HFFc6 (cell line): Measurements from ENCODE around the gene VEGFC. TPM values are rescaled to one million over a fixed set of nuclear protein-coding genes. Genes with fewer than 3 reads are reported as not detected.

Source experiments
- DNase-seq: peaks from one replicate; pipeline ENCODE4 v3.0.0-alpha.2; 2018
- H3K27ac Mint-ChIP-seq: 2 replicates; pipeline ENCODE4 v1.8.0; 2020; ENCODE audit warnings: mild to moderate bottlenecking, mixed read lengths
- H3K27me3 Mint-ChIP-seq: 2 replicates; pipeline ENCODE4 v1.8.0; 2021; ENCODE audit warnings: mild to moderate bottlenecking, moderate library complexity, mixed read lengths; ENCODE audit not compliant: insufficient read depth
- H3K36me3 Mint-ChIP-seq: 2 replicates; pipeline ENCODE4 v1.8.0; 2021; ENCODE audit warnings: low read depth, mixed read lengths
- H3K4me1 Mint-ChIP-seq: 2 replicates; pipeline ENCODE4 v1.8.0; 2020; ENCODE audit warnings: low read depth, mixed read lengths
- H3K4me3 Mint-ChIP-seq: 2 replicates; pipeline ENCODE4 v1.8.0; 2020; ENCODE audit warnings: mild to moderate bottlenecking, moderate library complexity, mixed read lengths
- H3K9me3 Mint-ChIP-seq: 2 replicates; pipeline ENCODE4 v1.8.0; 2020; ENCODE audit warnings: mild to moderate bottlenecking, mixed read lengths
- total RNA-seq, 6 experiments: library from RNA; stranded (reverse); fragmentation: NEBNext Ultra II Directional; extraction: Animal tissue kit (Norgen Biotek cat#: 25700); gene quantifications; 2 replicates in 1 of 6; 3 replicates in 5 of 6; pipeline ENCODE4 v1.2.3, GENCODE V29; 2021
- TF ChIP-seq, protein P1 (sequence below): fragments of 200-600 bp; sonication (generic); IDR thresholded peaks from 2 replicates; pipeline ENCODE4 v1.5.0; 2021; ENCODE audit warnings: antibody characterized with exemption, mild to moderate bottlenecking

VEGFC gene
- total RNA-seq, 6 experiments from 2014 or later: 323 to 374 (median 351) TPM

DNA sequence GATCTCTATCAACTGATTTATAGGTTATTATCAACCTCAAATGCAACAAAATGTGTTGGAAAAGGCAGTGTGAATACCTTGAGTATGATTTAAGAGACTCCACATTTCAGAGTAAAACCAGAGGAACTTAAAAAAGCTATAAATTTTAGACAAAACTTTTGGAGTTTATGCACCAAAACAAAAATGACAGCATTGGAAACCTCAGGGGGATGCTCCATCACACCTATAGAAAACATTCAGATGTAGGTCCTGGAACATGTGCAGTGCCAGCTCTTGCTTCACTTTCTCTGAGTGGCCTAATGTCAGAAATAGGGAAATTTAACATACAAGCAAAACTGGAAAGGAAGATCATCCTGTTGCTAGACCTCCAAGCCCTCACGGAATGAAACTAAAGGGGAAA, 5.8 kb upstream of the VEGFC start:
- no peak overlapping the region for H3K27ac Mint-ChIP-seq
- H3K9me3 Mint-ChIP-seq: no peaks in the 10 kb centered on the region
- TF ChIP-seq, protein P1, sequence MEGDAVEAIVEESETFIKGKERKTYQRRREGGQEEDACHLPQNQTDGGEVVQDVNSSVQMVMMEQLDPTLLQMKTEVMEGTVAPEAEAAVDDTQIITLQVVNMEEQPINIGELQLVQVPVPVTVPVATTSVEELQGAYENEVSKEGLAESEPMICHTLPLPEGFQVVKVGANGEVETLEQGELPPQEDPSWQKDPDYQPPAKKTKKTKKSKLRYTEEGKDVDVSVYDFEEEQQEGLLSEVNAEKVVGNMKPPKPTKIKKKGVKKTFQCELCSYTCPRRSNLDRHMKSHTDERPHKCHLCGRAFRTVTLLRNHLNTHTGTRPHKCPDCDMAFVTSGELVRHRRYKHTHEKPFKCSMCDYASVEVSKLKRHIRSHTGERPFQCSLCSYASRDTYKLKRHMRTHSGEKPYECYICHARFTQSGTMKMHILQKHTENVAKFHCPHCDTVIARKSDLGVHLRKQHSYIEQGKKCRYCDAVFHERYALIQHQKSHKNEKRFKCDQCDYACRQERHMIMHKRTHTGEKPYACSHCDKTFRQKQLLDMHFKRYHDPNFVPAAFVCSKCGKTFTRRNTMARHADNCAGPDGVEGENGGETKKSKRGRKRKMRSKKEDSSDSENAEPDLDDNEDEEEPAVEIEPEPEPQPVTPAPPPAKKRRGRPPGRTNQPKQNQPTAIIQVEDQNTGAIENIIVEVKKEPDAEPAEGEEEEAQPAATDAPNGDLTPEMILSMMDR: no peak
- DNase-seq: no peak
- peaks cover 16% of the 10 kb centered on the region for H3K36me3 Mint-ChIP-seq
- H3K27me3 Mint-ChIP-seq: no peaks in the 10 kb centered on the region
- H3K4me1 Mint-ChIP-seq: peaks cover 80% of the 10 kb centered on the region
- H3K4me3 Mint-ChIP-seq: no peak overlapping the region

DNA sequence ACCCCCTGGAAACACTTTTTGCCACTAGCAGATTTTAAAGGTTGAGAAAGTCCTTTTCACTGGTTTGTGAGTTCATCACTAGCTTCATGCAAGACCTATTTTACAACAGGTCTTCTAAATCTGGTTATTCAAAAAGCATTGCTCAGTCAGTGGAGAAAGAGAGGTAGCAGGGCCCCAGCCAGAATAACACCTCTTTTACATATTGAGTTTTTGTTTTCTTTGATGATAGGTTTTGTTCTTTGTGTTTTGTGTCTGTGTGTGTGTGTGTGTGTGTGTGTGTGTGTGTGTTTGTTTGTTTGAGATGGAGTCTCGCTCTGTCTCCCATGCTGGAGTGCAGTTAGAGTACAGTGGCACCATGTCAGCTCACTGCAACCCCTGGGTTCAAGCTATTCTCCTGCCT, 2.7 kb upstream of the VEGFC start:
- peak overlapping the region; percentile 86 for H3K4me3 Mint-ChIP-seq
- H3K4me1 Mint-ChIP-seq: peaks cover 62% of the 10 kb centered on the region
- DNase-seq: no peak
- H3K27ac Mint-ChIP-seq: peak overlapping the region; percentile 94
- peaks cover 12% of the 10 kb centered on the region for H3K9me3 Mint-ChIP-seq
- H3K27me3 Mint-ChIP-seq: peaks cover 12% of the 10 kb centered on the region
- TF ChIP-seq, protein P1: no peak
- H3K36me3 Mint-ChIP-seq: peaks cover 32% of the 10 kb centered on the region

DNA sequence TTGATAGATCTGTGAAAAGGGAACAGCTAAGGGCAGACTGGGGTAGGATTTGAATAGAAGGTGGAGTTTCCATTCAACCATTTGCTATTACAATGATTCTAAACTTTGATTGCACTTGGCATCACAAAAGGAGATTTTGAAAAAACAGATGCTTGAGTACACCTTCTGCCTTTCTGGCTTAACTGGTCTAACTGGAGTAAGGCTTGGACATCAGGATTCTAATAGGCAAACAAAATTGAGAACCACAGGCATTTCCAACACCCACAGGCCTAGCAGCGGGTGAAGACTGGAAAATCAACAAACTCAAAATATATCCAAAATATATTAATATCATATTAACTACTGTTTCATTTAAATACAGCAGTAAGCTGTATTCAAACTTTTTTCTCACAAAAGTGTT, 1.9 kb upstream of the VEGFC start:
- Mint-ChIP-seq H3K9me3 (peaks cover 20% of the 10 kb centered on the region), H3K36me3 (peaks cover 40% of the 10 kb centered on the region), H3K27ac (peak overlapping the region; percentile 94), H3K4me1 (peaks cover 62% of the 10 kb centered on the region), H3K4me3 (peak overlapping the region; percentile 86), H3K27me3 (peaks cover 19% of the 10 kb centered on the region)
- TF ChIP-seq, protein P1: no peak
- DNase-seq: no peak

DNA sequence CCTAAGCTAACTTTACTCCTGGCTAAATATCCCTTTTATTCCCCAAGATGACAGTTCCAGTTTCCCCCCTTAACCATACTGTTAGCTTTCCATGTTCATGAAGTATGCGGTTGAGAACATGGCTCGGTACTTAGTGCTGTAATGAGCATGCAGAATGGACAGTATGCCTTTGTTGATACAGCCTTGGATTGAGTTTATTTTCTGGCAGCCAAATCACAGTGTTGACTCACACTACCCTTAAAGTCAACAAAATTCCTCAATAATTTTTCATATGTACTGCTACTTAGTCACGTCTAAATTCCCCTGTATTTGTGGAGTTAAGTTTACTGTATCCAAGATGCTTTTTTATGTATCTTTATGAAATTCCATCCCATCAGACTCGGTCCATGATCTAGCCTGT, 1.4 kb upstream of the VEGFC start:
- Mint-ChIP-seq H3K4me3 (peak overlapping the region; percentile 86), H3K27ac (peak overlapping the region; percentile 94), H3K9me3 (peaks cover 20% of the 10 kb centered on the region), H3K27me3 (peaks cover 19% of the 10 kb centered on the region), H3K4me1 (peaks cover 62% of the 10 kb centered on the region), H3K36me3 (peaks cover 45% of the 10 kb centered on the region)
- TF ChIP-seq, protein P1: no peak
- DNase-seq: peak; percentile 97

DNA sequence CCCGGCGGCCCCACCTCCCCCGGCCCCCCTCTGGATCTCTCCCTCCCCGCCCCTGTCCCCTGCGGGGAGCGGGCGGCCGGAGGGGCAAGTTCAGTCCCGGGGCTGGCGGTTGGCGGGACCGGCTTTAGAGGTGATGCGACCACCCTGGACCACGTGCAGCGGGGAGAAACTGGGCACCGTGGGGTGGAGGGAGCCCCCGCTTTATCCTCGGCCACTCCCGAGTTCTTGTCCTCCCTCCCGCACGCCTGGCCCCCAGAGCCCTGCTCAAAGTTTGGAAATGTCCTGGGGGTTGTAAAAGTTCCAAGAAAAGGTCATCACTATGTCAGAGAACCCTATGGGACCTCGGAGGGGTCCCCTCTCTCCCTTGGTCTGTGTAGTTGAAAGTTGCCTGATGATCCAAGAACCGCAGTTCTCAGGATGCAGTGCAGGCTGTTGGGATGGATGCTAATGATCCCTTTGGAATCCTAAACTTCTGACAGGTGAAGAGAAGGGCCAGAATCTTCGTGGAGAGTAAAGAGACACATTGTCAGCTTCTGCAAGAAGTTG, 411 bp upstream of the VEGFC start:
- peaks cover 52% of the 10 kb centered on the region for H3K36me3 Mint-ChIP-seq
- peaks cover 19% of the 10 kb centered on the region for H3K27me3 Mint-ChIP-seq
- peaks cover 65% of the 10 kb centered on the region for H3K4me1 Mint-ChIP-seq
- H3K27ac Mint-ChIP-seq: peak overlapping the region; percentile 94
- H3K4me3 Mint-ChIP-seq: peak overlapping the region; percentile 86
- H3K9me3 Mint-ChIP-seq: peaks cover 20% of the 10 kb centered on the region
- no peak for DNase-seq
- TF ChIP-seq, protein P1: no peak
